Panc1 (cell line): ENCODE results near the gene MAP3K21. TPM values are rescaled to one million over a fixed set of nuclear protein-coding genes. Genes with fewer than 3 reads are reported as not detected.

Experiments used
- ATAC-seq: fragments of 200-7000 bp; cut with Tn5 transposase; 2 replicates; pipeline ENCODE4 v1.9.1; 2020; ENCODE audit warnings: mild to moderate bottlenecking, moderate library complexity
- BruUV-seq: library from RNA; stranded (reverse); fragments of 400-500 nt; replicated peaks from 2 replicates; lab custom pipeline; 2021; lab: Mats Ljungman, UMichigan
- CTCF ChIA-PET: fragments of 300-600 bp; sonication (Branson Sonifier 250); formaldehyde crosslinking; loops from one replicate; lab custom pipeline; 2022; ENCODE audit warnings: antibody characterized with exemption; lab: Charles Lee
- POLR2A ChIA-PET: fragments of 300-600 bp; sonication (Branson Sonifier 250); formaldehyde crosslinking; loops from one replicate; lab custom pipeline; 2022; ENCODE audit warnings: antibody characterized with exemption; lab: Charles Lee
- DNase-seq: peaks from one replicate; pipeline ENCODE4 v3.0.0-alpha.2; 2010; ENCODE audit warnings: low read depth, low spot score
- H3K27ac ChIP-seq: 2 replicates; pipeline ENCODE4 v1.5.1; 2011; ENCODE audit warnings: mild to moderate bottlenecking, low read length, inconsistent platforms
- H3K27me3 ChIP-seq: fragments of 200-500 bp; sonication (Bioruptor generic); 2 replicates; pipeline ENCODE4 v1.6.0; 2014; ENCODE audit warnings: low read length, inconsistent platforms; ENCODE audit not compliant: control insufficient read depth, insufficient read depth
- H3K36me3 ChIP-seq: fragments of 200-500 bp; sonication (Bioruptor generic); 2 replicates; pipeline ENCODE4 v1.5.1; 2014; ENCODE audit warnings: inconsistent platforms, mild to moderate bottlenecking, low read length, moderate library complexity; ENCODE audit not compliant: control insufficient read depth, insufficient read depth
- H3K4me1 ChIP-seq: 2 replicates; pipeline ENCODE4 v1.5.1; 2011; ENCODE audit warnings: inconsistent platforms, mild to moderate bottlenecking, low read length, moderate library complexity; ENCODE audit not compliant: control insufficient read depth, insufficient read depth
- H3K4me3 ChIP-seq, 2 experiments: 2 replicates each; pipeline ENCODE4 v1.5.1; 2011 to 2012; ENCODE audit warnings: low read depth in 2 of 2, low read length in 2 of 2, mild to moderate bottlenecking in 2 of 2, inconsistent platforms in 1 of 2, moderate library complexity in 1 of 2
- H3K9me3 ChIP-seq: fragments of 200-500 bp; sonication (Bioruptor generic); 2 replicates; pipeline ENCODE4 v1.5.1; 2014; ENCODE audit warnings: low read depth, mild to moderate bottlenecking, inconsistent platforms, low read length, moderate library complexity; ENCODE audit not compliant: control insufficient read depth, insufficient read depth
- CTCF ChIP-seq: fragments of 450-650 bp; IDR thresholded peaks from 2 replicates; pipeline ENCODE4 v1.5.1; 2017; ENCODE audit warnings: mild to moderate bottlenecking
- POLR2AphosphoS5 ChIP-seq: IDR thresholded peaks from 2 replicates; pipeline ENCODE4 v1.6.1; 2012; ENCODE audit warnings: mild to moderate bottlenecking, low read depth, low read length, moderate library complexity
- REST ChIP-seq, 2 experiments: IDR thresholded peaks; 2 replicates each; pipeline ENCODE4 v1.6.1; 2011 to 2012; ENCODE audit warnings: low read depth in 2 of 2, control low read depth in 1 of 2, low read length in 1 of 2, mild to moderate bottlenecking in 1 of 2, moderate library complexity in 1 of 2; ENCODE audit not compliant: insufficient read depth in 1 of 2
- SIN3A ChIP-seq: IDR thresholded peaks from 2 replicates; pipeline ENCODE4 v1.6.1; 2012; ENCODE audit warnings: low read depth, mild to moderate bottlenecking, low read length, moderate library complexity, borderline replicate concordance; ENCODE audit not compliant: insufficient read depth
- TCF7L2 ChIP-seq: IDR thresholded peaks from 2 replicates; pipeline ENCODE4 v1.6.1; 2011; ENCODE audit warnings: mild to moderate bottlenecking, low read depth, low read length, inconsistent platforms
- in situ Hi-C: cut with HindIII; loops from 2 replicates; pipeline ENCODE4 v1.10.0; 2016; ENCODE audit warnings: low sequenced_read_pairs, low pct_unique_long_range_greater_than_20kb
- intact Hi-C: fragments of 100-400 bp; cut with micrococcal nuclease; formaldehyde crosslinking; loops from one replicate; pipeline ENCODE4 v1.10.0; 2022; ENCODE audit not compliant: unreplicated experiment
- total RNA-seq: library from RNA; stranded (reverse); gene quantifications from one replicate; pipeline ENCODE4 v1.2.1, GENCODE V29; 2021; ENCODE audit not compliant: unreplicated experiment

The MAP3K21 gene
- total RNA-seq, 1 experiment from 2014 or later = 3.1 TPM

GRCh38 chr1:233290396-233291034 lies 37.0 kb upstream of the MAP3K21 start:
- Histone ChIP-seq H3K27me3 (no peaks in the 10 kb centered on the region), H3K27ac (no peak overlapping the region), H3K4me3 (no peak overlapping the region), H3K36me3 (no peaks in the 10 kb centered on the region), H3K9me3 (no peaks in the 10 kb centered on the region), H3K4me1 (no peaks in the 10 kb centered on the region)
- no TSS peak for BruUV-seq
- ChIA-PET CTCF (no interaction called here), POLR2A (interaction anchor here (0.6 kb wide), 1 partner anchor 61 kb away, joined by 6 read pairs; no protein-coding TSS in a partner anchor)
- ATAC-seq = no peak
- no peak for DNase-seq
- intact Hi-C loops (no loop called here), in situ Hi-C loops (no loop called here)
- TF ChIP-seq CTCF (no peak), TCF7L2 (no peak), REST (IDR thresholded peaks at IDR 0.05; ENCODE audit: insufficient read depth in 1 of 2, low read depth in 2 of 2, low read length in 1 of 2) (no peak)

GRCh38 chr1:233293556-233294446 lies 33.7 kb upstream of the MAP3K21 start:
- Histone ChIP-seq H3K27me3 (peaks cover 7% of the 10 kb centered on the region; the same call in 1 of the 2 replicates), H3K9me3 (no peaks in the 10 kb centered on the region), H3K36me3 (no peaks in the 10 kb centered on the region), H3K27ac (no peak overlapping the region), H3K4me1 (no peaks in the 10 kb centered on the region), H3K4me3 (no peak overlapping the region)
- no peak for DNase-seq
- ChIA-PET CTCF (no interaction called here), POLR2A (no interaction called here)
- in situ Hi-C loops (no loop called here), intact Hi-C loops (no loop called here)
- no peak for ATAC-seq
- BruUV-seq = no TSS peak
- no peak for TF ChIP-seq POLR2AphosphoS5

- intact Hi-C loops (no loop called here), in situ Hi-C loops (no loop called here)
- Histone ChIP-seq H3K36me3 (no peaks in the 10 kb centered on the region), H3K9me3 (no peaks in the 10 kb centered on the region), H3K27me3 (peaks cover 7% of the 10 kb centered on the region; the same call in 1 of the 2 replicates), H3K27ac (no peak overlapping the region), H3K4me1 (no peaks in the 10 kb centered on the region), H3K4me3 (peak overlapping the region; percentile 49 to 66)
- TF ChIP-seq CTCF = no peak
- no peak for TF ChIP-seq POLR2AphosphoS5
- no peak for TF ChIP-seq SIN3A
- no peak for TF ChIP-seq REST (IDR thresholded peaks at IDR 0.05; ENCODE audit: insufficient read depth in 1 of 2, low read depth in 2 of 2, low read length in 1 of 2)
- no peak for TF ChIP-seq TCF7L2
- peak; percentile 67 for ATAC-seq
- POLR2A ChIA-PET = no interaction called here
- BruUV-seq = no TSS peak
- DNase-seq = no peak
- CTCF ChIA-PET = no interaction called here
These were observed 32.6 kb upstream of the MAP3K21 start for GRCh38 chr1:233294913-233295236.
